ENCODE measurements around the gene ABCA1.

ABCA1 gene

GRCh38 chr9:104843644-104844240, 84.2 kb downstream of the ABCA1 start:
- DNase-seq (ENCODE audit: low read depth in 4 of 4, low spot score in 1 of 4), result no peak

GRCh38 chr9:104842698-104843097, 85.3 kb downstream of the ABCA1 start:
- DNase-seq (ENCODE audit: low read depth in 4 of 4, low spot score in 1 of 4), result no peak

DNA sequence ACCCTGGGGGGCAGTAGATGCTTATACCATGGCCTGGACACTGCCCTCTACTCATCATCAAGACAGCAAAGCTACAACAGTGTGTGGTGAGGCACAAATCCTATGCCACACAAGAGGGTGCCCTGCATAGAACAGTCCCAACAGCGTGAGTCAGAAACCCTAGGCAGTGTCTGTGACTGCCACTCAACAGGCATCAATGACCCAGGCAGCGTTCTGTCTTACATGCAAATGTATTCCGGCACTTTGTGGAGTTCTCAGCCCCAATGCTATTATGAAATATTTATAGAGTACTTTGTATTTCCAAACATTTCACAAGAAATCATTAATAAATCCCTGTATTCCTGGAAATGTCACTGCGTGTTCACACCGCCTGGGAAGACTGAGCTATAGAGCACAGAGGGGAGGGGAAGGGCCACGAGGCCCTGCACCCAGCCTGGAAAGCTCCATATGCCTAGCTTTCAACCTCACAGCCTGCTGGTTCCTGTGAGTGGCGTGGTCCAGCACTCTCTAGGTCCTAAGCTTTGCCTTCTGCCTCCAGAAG, 86.3 kb downstream of the ABCA1 start:
- DNase-seq (ENCODE audit: low read depth in 4 of 4, low spot score in 1 of 4), result no peak

DNA sequence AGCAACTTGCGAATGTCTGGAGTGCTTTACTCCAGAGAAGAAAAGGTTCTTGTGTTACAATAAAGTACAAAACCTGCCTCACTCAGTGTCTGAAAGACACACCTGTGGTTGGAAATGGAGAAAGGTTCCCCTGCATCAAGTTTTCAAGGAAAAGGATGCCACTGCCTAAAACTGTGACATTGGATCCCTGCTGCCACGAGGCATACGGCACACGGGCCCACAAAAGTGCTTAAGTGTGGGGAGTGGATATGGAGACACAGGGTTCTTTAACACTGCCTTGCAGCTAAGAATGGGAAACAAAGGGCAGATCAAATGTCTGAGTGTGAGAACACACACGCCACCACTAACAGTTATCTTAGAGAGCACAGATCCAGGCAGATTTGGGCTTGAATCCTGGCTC, 89.0 kb downstream of the ABCA1 start:
- no peak for DNase-seq (ENCODE audit: low read depth in 4 of 4, low spot score in 1 of 4)

DNA sequence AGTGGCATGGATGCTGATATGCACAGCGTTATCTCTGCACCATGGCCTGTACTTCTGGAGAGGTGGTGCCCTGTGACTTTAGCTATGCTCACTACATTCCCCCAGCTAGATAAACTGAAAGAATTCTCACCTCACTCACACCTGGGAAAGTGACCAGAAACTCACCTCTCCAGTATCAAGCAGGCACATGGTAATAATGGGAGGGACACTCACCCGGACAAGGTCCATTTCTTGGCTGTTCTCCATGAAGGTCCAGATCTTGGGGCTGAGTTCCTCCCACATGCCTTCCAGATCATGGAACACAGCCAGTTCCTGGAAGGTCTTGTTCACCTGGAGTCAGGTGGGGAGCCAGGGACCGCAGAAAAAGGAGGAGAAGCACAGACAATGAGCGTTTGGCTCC, 91.2 kb downstream of the ABCA1 start:
- no peak for DNase-seq (ENCODE audit: low read depth in 4 of 4, low spot score in 1 of 4)

GRCh38 chr9:104836235-104836634, 91.7 kb downstream of the ABCA1 start:
- DNase-seq (ENCODE audit: low read depth in 4 of 4, low spot score in 1 of 4), result no peak

GRCh38 chr9:104835161-104835560, 92.8 kb downstream of the ABCA1 start:
- DNase-seq (ENCODE audit: low read depth in 4 of 4, low spot score in 1 of 4), result no peak

- no peak for DNase-seq (ENCODE audit: low read depth in 4 of 4, low spot score in 1 of 4)
Measured at GRCh38 chr9:104833696-104834095, 94.3 kb downstream of the ABCA1 start.

GRCh38 chr9:104831681-104832080, 96.3 kb downstream of the ABCA1 start:
- DNase-seq (ENCODE audit: low read depth in 4 of 4, low spot score in 1 of 4), result no peak

- DNase-seq (ENCODE audit: low read depth in 4 of 4, low spot score in 1 of 4), result no peak
Measured at GRCh38 chr9:104826911-104827310, 101.0 kb downstream of the ABCA1 start.

DNA sequence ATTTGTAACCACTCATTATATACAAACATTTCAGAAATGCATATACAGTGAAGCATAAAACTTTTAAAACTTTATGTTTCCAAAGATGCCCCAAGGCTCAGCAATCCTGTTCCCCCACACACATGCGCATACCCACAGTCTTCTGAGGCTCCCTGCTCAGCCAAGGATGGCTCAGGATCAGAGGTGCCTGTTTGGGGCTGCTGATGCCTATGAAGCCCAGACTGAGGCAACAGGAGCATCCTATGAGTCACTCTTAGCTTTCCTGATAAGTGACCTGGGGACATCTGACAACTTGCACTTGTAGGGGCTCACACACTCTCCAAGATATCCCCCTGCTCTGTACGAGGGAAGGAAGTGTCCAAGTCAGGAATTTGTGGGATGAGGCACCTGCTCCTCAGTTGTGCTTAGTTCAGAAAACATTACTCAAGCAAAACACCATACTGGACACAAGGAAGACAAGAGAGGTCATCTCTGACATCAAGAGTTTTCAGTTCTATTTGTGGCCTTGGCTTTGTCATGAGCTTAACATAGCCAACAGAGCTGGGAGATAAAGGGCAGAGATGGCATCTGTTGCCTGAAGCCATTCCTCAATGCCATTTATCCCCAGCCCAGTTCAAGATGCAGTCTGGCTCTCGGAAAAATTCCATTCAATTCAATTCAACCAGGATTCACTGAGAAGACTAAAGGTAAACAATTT, 101.7 kb downstream of the ABCA1 start:
- no peak for DNase-seq (ENCODE audit: low read depth in 4 of 4, low spot score in 1 of 4)

DNA sequence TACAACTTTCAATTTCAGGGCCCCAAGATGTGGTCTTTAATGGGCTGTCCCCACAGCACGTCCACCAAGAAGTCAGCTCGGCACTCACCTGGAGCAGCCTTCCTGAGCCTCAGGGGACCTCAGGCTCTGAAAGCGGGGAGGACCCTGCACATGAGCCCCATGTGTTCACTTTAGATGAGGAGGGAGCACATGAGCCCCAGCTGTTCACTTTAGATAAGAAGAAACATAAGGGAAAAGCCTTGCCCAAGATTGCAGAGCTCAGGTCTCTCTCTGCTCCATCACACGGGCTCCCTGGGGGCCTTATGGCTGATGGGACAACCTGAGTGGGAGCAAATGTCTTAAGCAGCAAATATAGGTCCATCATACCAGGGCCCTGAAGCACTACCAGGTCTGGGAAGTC, 107.6 kb downstream of the ABCA1 start:
- no peak for DNase-seq (ENCODE audit: low read depth in 4 of 4, low spot score in 1 of 4)

- DNase-seq (ENCODE audit: low read depth in 4 of 4, low spot score in 1 of 4), result no peak
Measured at GRCh38 chr9:104819033-104819432, 108.9 kb downstream of the ABCA1 start.

GRCh38 chr9:104817437-104817836, 110.5 kb downstream of the ABCA1 start:
- no peak for DNase-seq (ENCODE audit: low read depth in 4 of 4, low spot score in 1 of 4)

DNA sequence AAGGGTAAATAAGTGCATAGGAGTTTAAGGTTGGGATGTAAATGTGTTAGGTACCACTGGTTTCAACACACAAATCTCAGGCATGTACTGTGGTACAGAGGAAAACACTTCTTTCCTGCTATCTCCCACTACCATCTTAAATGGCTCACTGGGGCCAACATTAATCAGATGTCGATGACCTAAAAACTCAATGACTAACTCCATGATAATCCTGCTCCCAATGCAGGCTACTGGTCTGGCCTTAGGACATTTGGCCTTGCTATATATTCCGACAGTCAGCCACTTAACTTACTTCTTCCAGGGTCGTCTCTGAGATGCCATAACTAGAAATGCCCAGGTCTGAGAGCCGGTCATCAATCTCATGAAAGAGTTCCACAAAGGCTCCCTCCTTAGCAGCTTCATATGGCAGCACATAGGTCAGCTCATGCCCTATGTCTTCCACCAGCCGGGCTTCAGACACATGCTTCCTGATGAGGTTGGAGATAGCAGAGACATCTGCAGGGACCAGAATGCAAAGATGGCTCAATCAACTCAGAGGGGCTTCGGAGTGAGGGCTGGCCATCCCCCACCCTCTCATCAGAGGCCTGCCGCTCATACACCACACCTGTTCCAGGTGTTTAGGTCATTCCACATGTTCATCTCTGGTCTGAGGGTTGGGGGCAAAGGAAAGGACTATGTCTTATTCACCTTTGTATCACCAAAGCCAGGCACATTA, 111.9 kb downstream of the ABCA1 start:
- DNase-seq (ENCODE audit: low read depth in 4 of 4, low spot score in 1 of 4), result no peak

- DNase-seq (ENCODE audit: low read depth in 4 of 4, low spot score in 1 of 4), result no peak
Measured at GRCh38 chr9:104810421-104811339, 117.3 kb downstream of the ABCA1 start.

DNA sequence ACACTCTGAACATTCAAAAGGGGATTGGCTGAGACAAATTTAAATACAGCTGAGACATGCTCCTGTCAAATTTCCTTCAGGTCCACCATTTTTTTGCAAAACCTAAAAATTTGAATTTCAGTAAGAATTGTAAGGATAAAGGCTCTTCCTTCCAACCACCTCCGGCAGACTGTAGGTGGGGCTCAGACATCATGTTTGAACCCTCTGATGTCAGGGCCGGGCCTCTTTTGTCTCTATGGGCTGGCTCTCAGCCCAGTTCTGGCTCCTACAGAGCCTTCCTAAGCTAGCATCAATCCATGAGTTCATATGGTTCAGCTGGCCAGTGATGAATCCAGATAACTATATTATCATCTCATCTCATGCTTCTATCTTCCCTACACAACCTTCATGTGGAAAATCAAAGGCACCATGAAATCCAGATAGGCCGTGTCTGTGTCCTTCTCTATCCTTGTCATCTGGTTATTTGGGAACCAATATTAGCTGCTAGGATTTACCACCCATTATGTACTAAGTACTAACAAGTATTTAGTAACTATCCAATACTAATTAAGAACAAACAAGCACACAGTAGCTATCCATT, 119.8 kb downstream of the ABCA1 start:
- DNase-seq (ENCODE audit: low read depth in 4 of 4, low spot score in 1 of 4), result no peak

DNA sequence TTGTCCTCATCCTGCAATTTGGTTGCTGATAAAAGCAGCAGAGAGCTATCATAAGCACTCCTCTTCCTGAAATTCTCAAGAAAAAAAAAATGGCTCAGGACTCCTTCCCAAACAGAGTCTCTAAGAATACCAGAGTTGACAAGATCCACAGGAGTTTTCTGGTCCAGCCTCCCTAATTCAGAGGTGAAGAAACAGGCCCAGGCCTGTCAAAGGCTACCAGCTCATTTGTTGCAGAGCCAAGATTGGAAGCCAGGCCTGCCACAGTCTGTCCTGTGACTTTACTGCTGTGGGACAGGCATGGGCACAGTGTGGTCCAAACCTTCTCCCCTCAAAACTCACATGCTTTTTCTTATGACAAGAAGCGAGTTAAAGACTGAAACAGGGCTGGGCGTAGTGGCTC, 122.5 kb downstream of the ABCA1 start:
- DNase-seq (ENCODE audit: low read depth in 4 of 4, low spot score in 1 of 4), result no peak

DNA sequence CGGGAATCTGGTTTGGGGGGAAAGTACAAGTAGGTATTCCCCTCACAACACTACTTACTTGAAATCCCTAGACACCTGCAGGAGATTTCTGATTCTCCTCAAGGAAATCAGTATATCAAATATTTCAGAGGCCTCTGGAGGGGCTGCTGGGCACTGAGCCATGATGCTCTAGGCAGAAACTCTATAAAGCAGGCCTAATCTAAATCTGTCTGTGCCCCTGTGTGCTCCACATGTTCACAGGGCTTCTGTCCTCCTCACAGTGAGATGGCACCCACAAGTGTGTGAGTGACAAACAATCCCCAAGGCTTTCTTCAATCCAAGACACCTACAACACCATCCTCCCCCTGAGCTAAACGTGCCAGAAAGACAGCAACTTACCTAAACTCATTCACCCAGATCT, 125.0 kb downstream of the ABCA1 start:
- DNase-seq (ENCODE audit: low read depth in 4 of 4, low spot score in 1 of 4), result no peak

GRCh38 chr9:104802110-104802509, 125.8 kb downstream of the ABCA1 start:
- DNase-seq (ENCODE audit: low read depth in 4 of 4, low spot score in 1 of 4), result no peak
